HPDE6-E6E7 (cell line): ENCODE measurements around the gene DMRT2.

ENCODE experiments used
- DNase-seq: peaks from one replicate; pipeline ENCODE4 v3.0.0; 2011; ENCODE audit warnings: missing footprints; ENCODE audit errors: extremely low spot score

The DMRT2 gene

GRCh38 chr9:1094749-1095148 lies 44.6 kb downstream of the DMRT2 start:
- DNase-seq: no peak

GRCh38 chr9:1096155-1096964 lies 46.2 kb downstream of the DMRT2 start:
- peak; percentile 31 for DNase-seq

- DNase-seq: no peak
These were observed 48.4 kb downstream of the DMRT2 start for GRCh38 chr9:1098551-1098950.

DNA sequence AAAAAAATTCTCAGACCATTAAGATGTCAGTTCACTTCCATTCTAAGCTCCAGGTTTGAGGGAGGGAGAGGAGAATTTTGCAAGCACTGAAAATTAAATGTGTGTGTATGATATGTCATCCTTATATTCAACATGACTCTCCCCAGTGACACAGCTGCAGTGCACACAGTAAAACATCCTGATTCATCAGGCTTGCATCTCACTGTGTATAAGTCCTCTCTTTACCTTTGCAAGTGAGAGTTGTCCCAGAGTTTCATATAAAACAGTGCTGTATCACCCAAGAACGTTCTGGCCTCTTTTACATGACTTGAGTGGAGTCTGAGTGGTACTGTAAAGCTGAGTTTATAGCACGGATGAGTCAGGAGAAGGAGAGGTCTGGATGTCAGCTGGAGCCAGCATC lies 50.0 kb downstream of the DMRT2 start:
- DNase-seq: no peak

DNA sequence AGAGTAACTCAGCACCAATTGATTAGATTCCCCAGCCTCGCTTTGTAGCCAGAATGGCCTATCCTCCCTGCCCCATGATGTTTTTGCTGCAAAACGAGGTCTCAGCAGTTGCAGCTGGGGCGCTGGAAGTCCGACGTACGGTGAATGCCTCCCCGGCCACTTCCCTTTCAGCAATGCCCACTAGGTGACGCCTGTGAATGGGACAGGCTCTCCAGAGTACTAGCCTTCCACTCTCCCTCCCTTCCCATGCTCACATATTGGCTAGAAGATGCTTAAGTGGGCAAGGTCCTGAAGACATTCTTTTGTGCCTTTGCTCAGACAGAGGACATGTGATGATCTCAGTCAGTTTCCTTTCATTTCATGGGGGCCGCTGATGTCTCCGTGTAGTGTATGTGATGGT lies 50.8 kb downstream of the DMRT2 start:
- peak; percentile 55 for DNase-seq

GRCh38 chr9:1101846-1102641 lies 51.9 kb downstream of the DMRT2 start:
- no peak for DNase-seq

- no peak for DNase-seq
These were observed 52.4 kb downstream of the DMRT2 start for GRCh38 chr9:1102642-1102970.
